H1 (cell line): ENCODE data around the gene TOMM7. TPM values are rescaled to one million over a fixed set of nuclear protein-coding genes. Genes with fewer than 3 reads are reported as not detected.

Experiments
- CEBPB ChIP-seq: IDR thresholded peaks from 2 replicates; pipeline ENCODE4 v1.6.1; 2012; ENCODE audit warnings: low read depth, low read length
- CREB1 ChIP-seq: IDR thresholded peaks from 2 replicates; pipeline ENCODE4 v1.6.1; 2012; ENCODE audit warnings: inconsistent platforms
- GTF2F1 ChIP-seq: IDR thresholded peaks from 2 replicates; pipeline ENCODE4 v1.6.1; 2012; ENCODE audit warnings: low read depth, low read length, improper control_type of control experiment, borderline replicate concordance
- HDAC2 ChIP-seq, 2 experiments: fragments of 300-600 bp in 1 of 2; sonication (generic) in 1 of 2; IDR thresholded peaks; 2 replicates each; pipeline ENCODE4 v1.6.1; 2011 to 2012; ENCODE audit warnings: low read depth in 2 of 2, low read length in 2 of 2, mild to moderate bottlenecking in 2 of 2, moderate library complexity in 2 of 2, borderline replicate concordance in 1 of 2, inconsistent platforms in 1 of 2
- POLR2AphosphoS5 ChIP-seq: IDR thresholded peaks from 2 replicates; pipeline ENCODE4 v1.6.1; 2011; ENCODE audit warnings: low read depth, low read length
- RNF2 ChIP-seq: fragments of 200-900, 300-1000 bp; sonication (generic); IDR thresholded peaks from 2 replicates; pipeline ENCODE4 v1.7.1; 2016; ENCODE audit warnings: borderline replicate concordance, low read depth, mild to moderate bottlenecking, antibody characterized with exemption, low read length; ENCODE audit not compliant: poor library complexity, severe bottlenecking; ENCODE audit errors: missing control alignments
- SP1 ChIP-seq: IDR thresholded peaks from 2 replicates; pipeline ENCODE4 v1.6.1; 2011; ENCODE audit warnings: low read depth, low read length
- TAF1 ChIP-seq: IDR thresholded peaks from 2 replicates; pipeline ENCODE4 v1.6.1; 2011; ENCODE audit warnings: mild to moderate bottlenecking, low read depth, low read length
- TBP ChIP-seq: IDR thresholded peaks from 2 replicates; pipeline ENCODE4 v1.6.1; 2011; ENCODE audit warnings: low read depth, low read length, improper control_type of control experiment
- TCF12 ChIP-seq: IDR thresholded peaks from 2 replicates; pipeline ENCODE4 v1.6.1; 2011; ENCODE audit warnings: low read depth, mild to moderate bottlenecking, low read length
- polyA plus RNA-seq, 7 experiments: library from polyadenylated mRNA; depleted of rRNA in 3 of 7; stranded (reverse) in 5 of 7; unstranded in 2 of 7; fragments of >200 nt in 5 of 7; fragments of 200-250 nt in 2 of 7; gene quantifications; 1 replicate in 5 of 7; 2 replicates in 1 of 7; 4 replicates in 1 of 7; pipeline versions ENCODE4 v1.2.1 to v1.2.3, GENCODE V29; 2011 to 2013; ENCODE audit warnings: missing spikeins in 2 of 7, mixed read lengths in 2 of 7
- total RNA-seq: library from RNA; stranded (reverse); fragmentation: NEBNext Ultra II Directional; extraction: Animal tissue kit (Norgen Biotek cat#: 25700); gene quantifications from 2 replicates; pipeline ENCODE4 v1.2.1, GENCODE V29; 2021

Gene TOMM7
- total and polyA plus RNA-seq, 2 of the 8 experiments (the other 6 are each of a cell fraction or from before 2014, with no cell fraction given): 389 to 508 TPM

GRCh38 chr7:22854158-22855048 lies 31.8 kb upstream of the TOMM7 start (continued):
- TF ChIP-seq HDAC2 (IDR thresholded peaks at IDR 0.05; ENCODE audit: borderline replicate concordance in 1 of 2, low read depth in 2 of 2, low read length in 2 of 2): peak in 1 of 2 experiments; percentile 78; a peak in 1 of 4 replicates
- TF ChIP-seq POLR2AphosphoS5: peak; percentile 87
- no peak for TF ChIP-seq CEBPB
- peak; percentile 74 for TF ChIP-seq GTF2F1
- no peak for TF ChIP-seq TCF12
- peak; percentile 82 for TF ChIP-seq TBP
- TF ChIP-seq CREB1: no peak
- TF ChIP-seq RNF2: no peak
- no peak for TF ChIP-seq SP1
- TF ChIP-seq TAF1: peak; percentile 87
- TF ChIP-seq, all 59 proteins: peak for 18
